Right cardiac atrium (tissue), 5 donors: ENCODE results near the gene FRG2. TPM values are rescaled to one million over a fixed set of nuclear protein-coding genes. Genes with fewer than 3 reads are reported as not detected.

Experiments used
- polyA plus RNA-seq: library from polyadenylated mRNA; stranded (reverse); fragments of 200-250 nt; gene quantifications from one replicate; pipeline ENCODE4 v1.2.3, GENCODE V29; 2013
- total RNA-seq, 4 donors: library from RNA; stranded (reverse); fragmentation: NEBNext Ultra II Directional; extraction: Animal tissue kit (Norgen Biotek cat#: 25700); gene quantifications; one replicate each; pipeline ENCODE4 v1.2.1, GENCODE V29; 2021
- donor health status: healthy with polysubstance abuse.
- donor health status: DM: no; HTN: yes; CAD: no.
- donor health status: DM: no; HTN: no; CAD: no.
- donor health status: DM: no; HTN: yes; CAD: no; lungs with severe emphysema.
- donor health status: DM: yes; HTN: yes; CAD: no.

Gene FRG2
- total and polyA plus RNA-seq, 5 donors: not detected

Other genes starting within 250 kb of the FRG2 start
- gene FRG1, start 86.4 kb downstream of the FRG2 start, total RNA-seq: 10 to 100 TPM; 28.2 to 42.5 (median 39.4) TPM
- gene FRG1, start 86.4 kb downstream of the FRG2 start, polyA plus RNA-seq: 39.7 TPM
- not detected for gene DBET, start 37.2 kb upstream of the FRG2 start, total RNA-seq
- gene DBET, start 37.2 kb upstream of the FRG2 start, polyA plus RNA-seq: not detected
- gene DUX4, start 146.5 kb upstream of the FRG2 start, total RNA-seq: not detected
- not detected for gene DUX4, start 146.5 kb upstream of the FRG2 start, polyA plus RNA-seq